Prostate gland (tissue), 2 donors: ENCODE measurements around the gene NCAN.

ENCODE experiments used
- CTCF ChIP-seq, 4 experiments: fragments of 200-600 bp in 2 of 4; fragments of 450-650 bp in 2 of 4; sonication (generic) in 2 of 4; IDR thresholded peaks; 1 replicate in 3 of 4; 2 replicates in 1 of 4; pipeline ENCODE4 v1.5.1; 2016 to 2019; ENCODE audit warnings: antibody characterized with exemption in 4 of 4, mild to moderate bottlenecking in 2 of 4, moderate library complexity in 2 of 4
- POLR2A ChIP-seq: fragments of 450-650 bp; IDR thresholded peaks from one replicate; pipeline ENCODE4 v1.6.1; 2016; ENCODE audit warnings: antibody characterized with exemption, mild to moderate bottlenecking
- POLR2AphosphoS5 ChIP-seq: sonication (generic); formaldehyde crosslinking; IDR thresholded peaks from one replicate; pipeline ENCODE4 v1.6.1; 2017; ENCODE audit warnings: antibody characterized with exemption

GRCh38 chr19:19192078-19192882, 19.5 kb upstream of the NCAN start, which contains the start of the genes BORCS8 and RFXANK:
- TF ChIP-seq POLR2AphosphoS5 (peak; percentile 93), CTCF (IDR thresholded peaks at IDR 0.05) (peak in 1 of 4 experiments; percentile 5), POLR2A (peak; percentile 48)
